ENCODE data around the gene ST6GALNAC1.
"Not testable (repeated sequence)": the region's sequence is repeated elsewhere in the genome, so short reads cannot be mapped to it uniquely, and the experiment has no call there.

The ST6GALNAC1 gene

DNA sequence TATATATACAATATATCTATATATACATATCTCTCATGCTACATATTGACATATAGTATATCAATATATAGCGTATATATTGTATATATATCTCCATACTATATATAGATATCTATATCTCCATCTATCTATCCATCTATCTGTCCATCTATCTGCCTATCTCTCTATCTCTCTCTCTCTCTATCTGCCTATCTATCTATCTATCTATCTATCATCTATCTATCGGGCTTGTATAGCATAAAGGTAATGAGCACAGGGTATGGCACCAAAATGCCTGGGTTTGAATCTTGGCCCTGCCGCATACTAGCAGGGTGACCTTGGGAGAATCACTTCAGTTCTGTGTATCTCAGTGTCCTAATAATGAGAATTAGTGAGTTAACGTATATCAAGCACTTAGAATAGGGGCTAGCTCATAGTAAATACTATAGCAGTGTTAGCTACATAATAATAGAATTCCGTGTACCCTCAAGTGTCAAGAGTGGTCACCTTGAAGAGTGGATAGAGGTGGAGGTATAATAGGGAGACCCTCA is 1.5 kb downstream of the ST6GALNAC1 start:
- DNase-seq (ENCODE audit: low read depth) = no peak

DNA sequence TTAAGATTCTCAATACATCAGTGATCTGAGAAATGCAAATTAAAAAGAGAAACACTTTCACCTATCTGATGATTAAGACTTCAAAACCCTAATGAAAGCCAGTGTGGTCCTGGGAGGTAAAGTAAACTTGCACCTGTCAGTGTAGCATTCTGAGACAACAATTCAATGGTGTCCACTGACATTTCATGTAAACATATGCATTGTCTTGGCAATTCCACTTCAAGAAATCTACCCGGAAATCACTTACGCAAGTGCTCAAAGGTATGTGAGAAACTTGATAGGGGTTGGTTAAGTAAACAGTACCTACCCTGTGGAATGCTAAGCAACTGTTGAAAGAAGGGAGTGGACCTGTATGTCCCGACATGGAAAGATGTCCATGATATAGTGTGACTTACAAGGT is 2.1 kb downstream of the ST6GALNAC1 start:
- no peak for DNase-seq (ENCODE audit: low read depth)

DNA sequence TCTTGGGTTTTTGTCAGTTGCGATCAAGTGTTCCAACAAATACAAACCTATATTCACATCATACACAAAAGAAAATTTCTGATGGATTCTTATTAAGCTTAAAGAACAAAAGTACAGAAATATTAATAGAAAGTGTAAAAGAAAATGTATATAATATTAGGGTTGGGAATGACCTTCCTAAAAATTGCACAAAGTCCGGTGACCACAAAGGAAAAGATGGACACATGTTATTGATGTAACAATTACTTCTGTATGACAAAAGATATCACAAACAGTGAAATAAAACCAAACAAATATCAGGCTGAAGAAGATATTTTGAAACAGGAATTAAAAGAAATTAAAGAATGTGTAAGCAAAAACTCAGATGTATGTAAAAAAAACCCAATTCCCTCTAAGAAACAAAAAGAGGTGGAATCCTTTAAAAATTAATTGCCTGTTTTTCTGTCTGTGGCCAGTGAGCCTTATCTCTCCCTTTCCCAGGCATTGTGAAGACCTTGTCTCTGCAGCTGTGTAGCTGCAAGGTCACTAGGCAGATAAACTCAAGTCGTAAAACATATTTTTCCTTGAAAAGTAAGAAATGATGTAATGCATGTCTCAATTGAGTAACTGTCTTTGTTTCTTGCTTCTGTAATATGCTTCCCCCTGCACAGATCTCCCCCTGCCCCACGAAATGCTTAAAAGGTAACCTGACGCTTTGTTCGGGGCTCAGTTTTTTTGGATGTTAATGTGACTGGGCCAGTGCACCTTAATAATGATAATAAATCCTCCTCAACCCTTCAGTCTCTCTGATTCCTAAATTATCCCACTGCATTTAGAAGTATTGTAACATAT is 2.8 kb downstream of the ST6GALNAC1 start:
- no peak for DNase-seq (ENCODE audit: low read depth)

DNA sequence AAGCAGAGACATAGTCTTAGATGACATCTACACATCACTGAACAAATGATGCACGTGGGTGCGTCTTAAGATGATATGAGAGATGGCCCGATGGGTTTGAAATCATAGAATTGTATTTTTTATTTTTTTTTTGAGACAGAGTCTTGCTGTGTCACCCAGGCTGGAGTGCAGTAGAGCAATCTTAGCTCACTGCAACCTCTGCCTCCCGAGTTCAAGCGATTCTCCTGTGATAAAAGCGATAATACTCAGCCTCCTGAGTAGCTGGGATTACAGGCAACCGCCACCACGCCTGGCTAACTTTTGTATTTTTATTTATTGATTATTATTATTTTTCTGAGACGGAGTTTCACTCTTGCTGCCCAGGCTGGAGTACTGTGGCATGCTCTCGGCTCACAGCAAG is 5.3 kb downstream of the ST6GALNAC1 start:
- no peak for DNase-seq (ENCODE audit: low read depth)

DNA sequence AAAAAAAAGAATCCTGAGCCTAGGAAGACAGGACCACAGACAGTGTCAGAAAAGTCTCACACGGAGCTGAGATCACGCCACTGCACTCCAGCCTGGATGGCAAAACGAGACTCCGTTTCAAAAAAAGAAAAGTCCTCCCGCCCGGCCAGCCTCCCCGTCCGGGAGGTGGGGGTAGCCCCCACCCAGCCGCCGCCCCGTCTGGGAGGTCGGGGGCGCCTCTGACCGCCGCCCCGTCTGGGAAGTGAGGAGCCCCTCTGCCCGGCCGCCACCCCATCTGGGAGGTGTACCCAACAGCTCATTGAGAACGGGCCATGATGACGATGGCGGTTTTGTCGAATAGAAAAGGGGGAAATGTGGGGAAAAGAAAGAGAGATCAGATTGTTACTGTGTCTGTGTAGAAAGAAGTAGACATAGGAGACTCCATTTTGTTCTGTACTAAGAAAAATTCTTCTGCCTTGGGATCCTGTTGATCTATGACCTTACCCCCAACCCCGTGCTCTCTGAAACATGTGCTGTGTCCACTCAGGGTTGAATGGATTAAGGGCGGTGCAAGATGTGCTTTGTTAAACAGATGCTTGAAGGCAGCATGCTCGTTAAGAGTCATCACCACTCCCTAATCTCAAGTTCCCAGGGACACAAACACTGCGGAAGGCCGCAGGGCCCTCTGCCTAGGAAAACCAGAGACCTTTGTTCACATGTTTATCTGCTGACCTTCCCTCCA is 6.9 kb downstream of the ST6GALNAC1 start:
- DNase-seq (ENCODE audit: low read depth) = not testable (repeated sequence)

DNA sequence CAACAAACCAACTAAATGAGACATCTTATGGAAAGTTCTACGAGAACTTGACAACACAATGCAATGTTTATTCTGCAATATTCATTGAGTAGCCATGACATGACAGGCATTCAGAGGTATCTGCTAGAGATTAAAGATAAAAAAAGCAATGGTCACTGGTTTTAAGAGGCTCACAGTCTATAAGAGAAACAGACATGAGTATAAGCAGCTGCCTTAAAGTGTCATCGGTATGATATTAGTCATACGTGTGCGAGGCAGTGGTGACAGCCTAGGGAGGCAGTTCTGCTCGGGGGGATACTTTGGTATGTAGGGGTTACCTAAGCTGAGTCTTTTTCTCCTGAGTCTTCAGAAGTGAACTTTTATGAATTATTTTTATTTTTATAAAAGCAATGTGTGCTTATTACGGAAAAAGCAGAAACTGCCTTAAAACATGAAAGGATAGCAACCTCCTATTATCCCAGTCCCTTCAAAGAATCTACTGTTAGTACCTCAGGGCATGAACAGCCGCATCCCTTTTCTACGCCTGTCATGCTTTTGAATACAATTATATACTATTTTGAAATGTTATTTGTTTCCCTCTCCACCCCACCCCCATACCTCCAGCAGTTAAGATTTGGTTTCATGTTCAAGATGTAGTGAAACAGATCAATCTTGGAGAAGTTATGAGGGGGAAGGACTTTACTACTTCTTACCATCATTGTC is 7.7 kb downstream of the ST6GALNAC1 start:
- no peak for DNase-seq (ENCODE audit: low read depth)

DNA sequence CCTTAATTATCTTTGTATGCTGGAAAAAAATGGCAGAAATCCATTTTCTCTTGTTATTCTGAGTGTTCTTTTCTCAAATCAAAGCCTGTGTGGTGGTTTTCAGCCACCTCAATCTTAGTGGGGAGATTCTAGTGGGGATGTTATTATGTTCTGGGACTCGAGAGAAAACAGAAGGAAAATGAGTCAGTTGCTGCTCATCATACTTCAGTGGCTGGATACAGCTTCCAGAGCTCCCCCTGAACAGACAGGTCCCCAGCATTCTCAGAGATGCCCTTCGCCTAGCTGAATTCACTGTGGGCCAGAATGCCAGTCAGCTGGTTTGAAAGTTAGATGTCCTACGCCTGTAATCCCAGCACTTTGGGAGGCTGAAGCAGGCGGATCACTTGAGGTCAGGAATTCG is 8.5 kb downstream of the ST6GALNAC1 start:
- DNase-seq (ENCODE audit: low read depth) = no peak

DNA sequence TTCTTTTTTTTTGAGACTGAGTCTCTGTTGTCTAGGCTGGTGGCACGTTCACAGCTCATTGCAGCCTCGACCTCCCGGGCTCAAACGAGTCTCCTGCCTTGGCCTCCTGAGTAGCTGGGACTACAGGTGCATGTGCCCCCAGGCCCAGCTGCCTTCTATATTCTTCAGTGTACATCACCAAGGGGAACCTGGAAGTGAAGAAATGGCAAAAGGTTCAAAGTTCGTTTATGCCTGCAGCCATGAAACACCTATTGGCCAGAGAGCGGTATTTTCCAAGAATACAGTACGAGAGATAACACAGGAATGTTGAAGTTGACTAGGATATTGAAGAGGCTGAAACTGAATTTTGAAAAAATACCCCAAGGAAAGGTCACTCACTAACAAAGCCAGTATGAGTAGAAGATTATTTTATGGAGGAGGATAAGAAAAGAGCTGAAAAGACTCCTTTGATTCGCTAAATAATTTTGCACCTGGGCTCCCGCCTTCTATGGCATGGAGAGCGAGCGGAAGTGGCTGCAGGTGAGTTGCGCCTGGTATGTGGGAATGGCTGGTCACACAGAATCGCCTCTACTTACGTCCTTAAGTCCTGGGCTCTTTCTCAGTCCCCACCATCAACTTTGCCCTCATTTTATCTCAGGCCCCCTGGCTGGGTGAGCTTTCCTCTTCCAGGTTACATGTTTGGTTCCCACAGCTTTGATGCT is 9.8 kb downstream of the ST6GALNAC1 start:
- no peak for DNase-seq (ENCODE audit: low read depth)

DNA sequence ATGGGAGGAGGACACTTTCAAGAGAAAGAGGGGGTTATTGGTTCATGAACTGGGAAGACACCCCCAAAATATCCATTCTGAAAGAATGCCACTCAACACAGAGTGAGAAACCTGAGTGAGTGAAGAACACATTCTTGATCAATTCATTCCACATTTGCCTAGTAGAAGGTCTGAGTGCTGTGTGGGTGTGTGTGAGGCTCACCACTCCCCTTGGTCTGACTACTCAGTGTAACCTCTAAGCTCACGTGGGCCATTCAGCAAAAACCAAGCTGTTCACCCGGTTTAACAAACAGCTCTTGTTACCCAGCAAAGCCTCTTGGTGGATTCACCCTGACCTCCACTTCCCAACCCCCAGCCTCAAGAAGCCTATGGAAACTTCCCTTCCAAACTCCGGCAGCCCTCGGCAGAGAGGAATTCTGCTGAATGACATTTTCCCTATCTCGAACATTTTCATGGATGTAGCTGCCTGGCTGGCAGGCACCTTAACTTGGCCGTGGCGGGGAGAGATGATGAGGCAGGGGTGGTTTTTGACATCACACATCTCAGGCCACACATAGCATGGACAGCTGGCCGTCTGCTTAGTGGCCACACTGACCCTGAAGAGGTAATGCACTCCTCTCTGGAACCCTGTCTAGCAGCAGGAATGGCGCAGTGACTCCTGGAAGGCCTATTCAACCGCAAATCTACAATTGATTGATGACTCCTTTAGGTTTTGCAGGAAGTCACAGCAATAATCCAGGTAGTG is 11.6 kb downstream of the ST6GALNAC1 start:
- DNase-seq (ENCODE audit: low read depth) = no peak

DNA sequence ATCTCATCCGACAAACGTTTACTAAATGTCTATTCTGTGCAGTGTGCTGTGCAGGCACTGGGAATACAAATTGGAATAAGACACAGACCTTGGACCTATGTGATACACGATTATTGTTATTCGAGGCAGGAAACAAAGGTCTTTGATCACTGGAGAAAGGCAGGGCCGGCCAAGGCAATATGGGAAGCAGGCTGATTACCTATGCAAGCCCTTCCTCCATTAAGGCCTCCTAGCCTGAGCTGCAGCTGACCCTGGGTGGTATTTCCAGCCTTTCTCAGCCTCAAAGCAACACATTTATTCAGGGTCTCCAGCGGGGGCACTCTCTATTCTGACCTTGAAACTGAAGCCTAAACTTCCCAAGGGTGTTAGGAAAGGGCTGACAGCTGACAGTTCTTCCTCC is 13.4 kb downstream of the ST6GALNAC1 start:
- no peak for DNase-seq (ENCODE audit: low read depth)

DNA sequence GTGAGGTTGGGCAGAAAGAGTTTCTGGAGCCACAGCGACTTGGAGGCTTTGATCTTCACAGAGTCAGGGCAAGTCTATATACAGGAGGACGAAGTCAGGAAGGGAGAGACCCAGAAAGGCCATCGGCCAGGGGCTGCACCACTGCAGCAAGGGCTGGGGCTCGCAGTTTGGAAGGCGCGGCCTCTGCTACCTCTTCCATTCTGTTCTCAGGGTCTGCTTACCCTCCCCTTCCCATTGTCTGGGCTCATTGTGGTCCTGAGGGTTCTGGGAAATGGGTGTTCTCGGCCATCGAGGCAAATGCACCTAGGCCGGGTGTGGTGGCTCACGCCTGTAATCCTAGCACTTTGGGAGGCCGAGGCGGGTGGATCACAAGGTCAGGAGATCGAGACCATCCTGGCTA is 16.0 kb downstream of the ST6GALNAC1 start:
- no peak for DNase-seq (ENCODE audit: low read depth)

DNA sequence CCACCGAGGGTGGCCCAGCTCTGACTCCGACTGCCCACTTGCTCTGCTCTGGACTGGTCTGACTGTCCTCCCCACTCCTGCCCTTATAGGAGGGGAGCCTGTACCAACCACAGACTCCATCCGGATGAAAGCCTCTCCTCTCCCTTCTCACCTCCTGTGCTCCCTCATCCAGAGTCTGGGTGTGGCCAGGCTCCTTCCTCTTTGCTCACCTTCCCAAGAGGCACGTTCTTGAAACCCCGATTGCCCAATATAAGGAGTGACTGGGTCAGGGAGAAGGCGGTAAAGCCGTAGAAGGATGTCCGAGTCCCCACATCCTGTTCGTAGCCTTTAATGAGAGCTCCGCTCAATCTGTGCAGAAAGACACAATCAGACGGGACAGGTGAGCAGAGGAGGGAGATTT is 17.1 kb downstream of the ST6GALNAC1 start:
- no peak for DNase-seq (ENCODE audit: low read depth)

DNA sequence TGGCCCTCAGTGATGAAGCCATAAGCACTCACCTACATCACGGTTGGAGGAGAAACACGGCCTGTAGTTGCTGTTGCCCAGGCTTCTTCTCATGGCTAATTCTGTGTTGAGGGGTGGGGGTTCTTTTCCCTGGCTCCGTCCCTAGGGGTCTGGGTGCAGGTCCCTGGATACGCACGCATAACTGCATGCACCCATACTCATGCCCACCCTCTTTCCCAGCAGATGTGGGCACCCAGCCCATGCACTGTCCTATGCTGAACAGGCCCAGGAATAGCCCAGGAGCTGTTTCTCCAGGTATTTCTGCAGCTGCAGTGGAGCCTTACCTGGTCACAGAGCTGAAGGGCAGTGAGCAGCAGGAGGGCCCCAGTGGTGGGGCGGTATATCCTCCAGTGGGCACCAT is 18.1 kb downstream of the ST6GALNAC1 start:
- no peak for DNase-seq (ENCODE audit: low read depth)

DNA sequence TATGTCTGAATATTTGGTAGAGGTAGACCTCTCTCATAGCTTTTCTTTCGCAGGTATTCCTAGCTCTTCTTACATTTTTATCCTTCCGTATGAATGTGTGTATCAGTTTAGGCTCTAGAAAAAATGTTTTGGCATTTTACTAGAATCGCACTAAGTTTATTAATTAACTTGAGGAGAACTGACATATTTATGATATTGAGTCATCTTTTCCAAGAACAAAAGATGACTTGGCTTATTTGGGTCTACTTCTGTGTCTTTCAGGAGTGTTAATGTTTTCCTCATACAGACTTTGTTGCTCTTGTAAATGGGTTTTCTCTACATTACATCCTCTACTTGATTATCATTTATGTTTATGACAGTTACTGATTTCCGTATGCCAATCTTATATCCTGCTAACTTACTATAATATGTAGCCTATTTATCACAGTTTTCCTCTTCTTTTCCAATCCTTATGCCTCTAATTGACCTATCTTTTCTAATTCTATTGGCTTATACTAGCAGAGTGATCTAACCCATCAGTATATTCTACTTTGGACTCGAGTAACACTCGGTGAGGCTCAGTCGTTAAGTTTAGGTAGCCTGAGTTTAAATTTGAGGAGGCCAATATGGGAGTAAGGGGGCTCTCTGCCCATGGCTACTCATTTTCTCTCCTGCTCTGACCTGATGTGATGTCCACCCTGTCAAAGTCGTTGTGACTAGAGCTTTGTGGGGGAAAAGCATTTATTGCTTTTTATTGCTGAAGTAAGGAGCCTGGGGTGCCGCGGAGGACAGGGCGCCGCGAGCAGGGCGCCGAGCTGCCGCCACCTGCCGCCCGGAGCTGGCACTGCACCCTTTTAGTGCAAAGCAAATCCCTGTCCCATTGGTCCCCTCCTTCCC is 20.0 kb downstream of the ST6GALNAC1 start:
- DNase-seq (ENCODE audit: low read depth) = no peak

DNA sequence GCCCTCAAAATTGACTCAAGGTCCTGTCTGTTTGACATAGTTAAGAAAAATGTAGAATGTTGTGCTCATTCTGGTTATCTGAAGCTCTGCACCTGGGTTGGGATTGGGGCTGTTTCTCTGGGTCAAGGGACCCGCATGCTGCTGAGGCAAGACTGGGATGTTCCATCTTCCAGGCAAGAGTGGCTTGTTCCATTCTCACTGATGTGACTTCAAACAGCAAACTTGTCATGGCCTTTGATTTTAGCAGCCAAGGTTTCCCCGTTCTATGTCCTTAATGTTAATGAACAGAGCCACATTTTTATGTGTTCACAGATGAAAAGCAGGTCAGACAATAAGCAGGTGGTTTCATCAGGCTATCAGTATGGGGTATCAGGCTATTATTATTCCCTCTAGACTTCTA is 25.7 kb downstream of the ST6GALNAC1 start:
- no peak for DNase-seq (ENCODE audit: low read depth)

DNA sequence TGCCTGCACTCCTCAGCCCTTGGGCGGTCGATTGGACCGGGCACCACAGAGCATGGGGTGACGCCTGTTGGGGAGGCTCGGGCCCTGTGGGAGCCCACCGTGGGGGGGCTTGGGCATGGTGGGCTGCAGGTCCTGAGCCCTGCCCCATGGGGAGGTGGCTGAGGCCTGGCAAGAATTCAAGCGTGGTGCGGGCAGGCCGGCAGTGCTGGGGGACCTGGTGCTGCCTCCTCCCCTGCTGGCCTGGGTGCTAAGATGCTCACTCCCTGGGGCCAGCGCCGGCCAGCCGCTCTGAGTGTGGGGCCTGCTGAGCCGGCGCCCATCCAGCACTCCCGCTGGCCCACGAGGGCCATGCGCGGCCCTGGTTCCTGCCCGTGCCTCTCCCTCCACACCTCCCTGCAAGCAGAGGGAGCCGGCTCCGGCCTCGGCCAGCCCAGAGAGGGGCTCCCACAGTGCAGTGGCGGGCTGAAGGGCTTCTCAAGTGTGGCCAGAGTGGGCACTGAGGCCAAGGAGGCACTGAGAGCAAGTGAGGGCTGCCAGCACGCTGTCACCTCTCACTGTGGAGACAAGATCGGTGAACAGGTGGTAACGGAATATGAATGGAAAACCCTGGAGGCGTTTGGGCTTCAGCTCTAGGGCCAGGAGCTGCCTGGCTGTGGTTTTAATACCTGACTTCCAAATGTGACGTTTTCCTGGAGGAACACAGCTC is 28.5 kb downstream of the ST6GALNAC1 start:
- no peak for DNase-seq (ENCODE audit: low read depth)

DNA sequence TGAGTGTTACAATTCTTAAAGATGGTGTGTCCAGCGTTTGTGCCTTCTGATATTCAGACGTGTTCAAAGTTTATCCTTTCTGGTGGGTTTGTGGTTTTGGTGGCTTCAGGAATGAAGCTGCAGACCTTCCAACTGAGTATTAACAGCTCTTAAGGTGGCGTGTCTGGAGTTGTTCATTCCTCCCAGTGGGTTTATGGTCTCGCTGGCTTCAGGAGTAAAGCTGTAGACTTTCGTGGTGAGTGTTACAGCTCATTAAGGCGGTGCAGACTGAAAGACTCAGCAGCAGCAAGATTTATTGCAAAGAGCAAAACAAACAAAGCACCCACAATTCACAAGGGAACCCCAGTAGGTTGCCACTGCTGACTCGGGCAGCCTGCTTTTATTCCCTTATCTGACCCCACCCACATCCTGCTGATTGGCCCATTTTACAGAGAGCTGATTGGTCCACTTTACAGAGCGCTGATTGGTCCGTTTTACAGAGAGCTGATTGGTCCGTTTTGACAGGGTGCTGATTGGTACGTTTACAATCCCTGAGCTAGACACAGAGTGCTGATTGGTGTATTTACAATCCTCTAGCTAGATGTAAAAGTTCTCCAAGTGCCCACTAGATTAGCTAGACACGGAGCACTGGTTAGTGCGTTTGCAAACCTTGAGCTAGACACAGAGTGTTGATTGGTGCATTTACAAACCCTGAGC is 29.3 kb downstream of the ST6GALNAC1 start:
- DNase-seq (ENCODE audit: low read depth) = not testable (repeated sequence)

DNA sequence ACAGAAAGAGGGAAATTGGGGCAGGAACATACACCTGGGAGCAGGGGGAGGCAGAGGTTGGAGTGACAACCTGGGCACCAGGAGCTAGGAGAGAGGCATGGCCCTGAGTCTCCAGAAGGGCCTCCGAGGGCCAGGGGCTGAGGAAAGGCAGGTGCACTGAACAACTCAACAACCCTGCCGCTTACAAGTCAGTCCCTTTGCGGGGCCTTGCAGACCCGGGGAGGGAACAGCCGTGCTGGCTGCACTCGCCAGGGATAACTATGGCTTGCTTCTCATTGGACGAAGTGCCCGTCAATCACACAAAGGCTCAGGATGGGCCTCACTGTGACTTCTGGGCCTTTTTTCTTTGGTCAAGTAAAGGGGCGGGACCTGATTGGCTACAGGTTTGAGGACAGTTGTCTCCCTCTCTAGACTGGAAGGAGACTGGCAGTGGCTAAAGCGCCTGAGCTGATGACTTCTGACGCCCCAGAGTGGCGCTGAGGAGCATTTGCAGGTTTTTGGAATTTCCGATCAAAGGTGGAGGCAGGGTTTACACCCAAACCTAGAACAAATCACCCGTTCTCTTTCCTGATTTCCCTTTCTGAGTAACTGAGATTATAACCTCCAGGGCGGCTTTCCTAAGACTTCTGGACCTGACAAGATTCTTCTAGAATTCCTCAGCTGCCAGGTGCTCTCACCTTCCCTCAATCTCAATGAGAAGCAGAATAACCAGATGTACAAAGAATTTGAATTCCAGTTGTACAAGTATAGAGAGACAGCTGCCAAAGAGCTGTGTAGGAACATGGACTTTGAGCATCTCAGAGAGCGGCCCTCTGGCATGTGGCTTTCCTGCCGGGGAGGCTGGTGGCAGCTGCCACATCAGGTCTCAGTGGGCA is 30.3 kb downstream of the ST6GALNAC1 start:
- DNase-seq (ENCODE audit: low read depth) = no peak
